GM21390 (cell line): ENCODE data around the gene GJD2.

Experiments
- ATAC-seq: cut with Tn5 transposase; IDR thresholded peaks from one replicate; pipeline ENCODE4 v1.9.1; 2021; ENCODE audit not compliant: unreplicated experiment

Gene GJD2

DNA sequence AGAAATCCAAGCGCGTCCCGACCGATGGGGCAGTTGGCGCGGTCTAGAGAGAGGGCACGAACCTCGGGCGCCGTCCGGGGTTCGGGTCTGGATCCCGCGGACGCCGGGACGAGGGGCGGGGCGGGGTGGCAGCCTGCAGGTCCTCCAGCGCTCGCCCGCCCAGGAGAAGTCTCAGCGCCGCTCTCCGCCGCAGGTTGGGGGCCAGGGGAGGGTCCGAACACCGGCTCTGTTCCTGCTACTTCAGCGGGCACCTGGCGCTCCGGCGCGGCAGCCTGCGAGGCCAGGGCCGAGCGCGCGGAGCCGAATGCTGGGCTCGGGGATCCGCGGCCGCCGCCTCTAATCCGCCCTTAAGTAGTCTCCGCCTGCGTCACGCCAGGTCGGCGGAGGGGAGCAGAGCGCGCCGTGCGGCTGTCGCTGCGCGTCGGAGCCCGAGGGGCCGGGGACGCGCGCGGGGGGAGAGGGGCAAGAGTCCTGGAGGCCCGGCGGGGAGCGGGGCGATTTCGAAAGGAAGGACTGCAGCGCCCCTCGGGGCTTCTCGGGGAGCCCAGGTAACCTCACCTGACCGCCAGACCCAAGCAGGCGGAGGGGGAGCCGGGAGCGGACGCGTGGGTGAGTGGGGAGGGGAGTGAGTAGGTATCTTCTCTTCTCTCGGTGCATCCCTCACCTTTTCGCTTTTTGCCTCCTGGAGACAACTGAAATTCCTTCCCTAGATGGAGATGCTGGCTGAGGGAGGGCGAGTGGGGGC is at the start of gene GJD2:
GJD2 (minus strand) TSS at position 325 of the 745 bp plus-strand sequence. CDS start 510 bp downstream, outside the sequence.
- ATAC-seq, result no peak

DNA sequence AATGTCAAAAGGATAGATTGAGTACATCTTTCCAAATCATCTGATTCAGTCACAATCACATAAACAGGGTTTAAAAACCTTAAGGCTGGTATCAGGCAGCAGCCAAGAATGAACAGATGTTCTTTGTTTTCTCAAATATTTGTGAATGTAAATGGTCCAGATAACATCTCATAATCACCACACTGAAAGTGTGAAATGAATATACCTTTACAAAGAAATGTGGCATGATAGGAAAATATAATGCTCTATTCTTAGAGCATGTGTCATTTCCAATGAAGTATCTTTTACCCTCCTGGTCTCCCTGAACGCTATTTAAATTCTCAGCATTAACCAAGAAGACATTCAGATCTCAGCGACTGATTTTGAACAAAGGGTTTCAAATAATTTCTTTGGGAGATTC is 49.3 kb upstream of the GJD2 start:
- no peak for ATAC-seq

DNA sequence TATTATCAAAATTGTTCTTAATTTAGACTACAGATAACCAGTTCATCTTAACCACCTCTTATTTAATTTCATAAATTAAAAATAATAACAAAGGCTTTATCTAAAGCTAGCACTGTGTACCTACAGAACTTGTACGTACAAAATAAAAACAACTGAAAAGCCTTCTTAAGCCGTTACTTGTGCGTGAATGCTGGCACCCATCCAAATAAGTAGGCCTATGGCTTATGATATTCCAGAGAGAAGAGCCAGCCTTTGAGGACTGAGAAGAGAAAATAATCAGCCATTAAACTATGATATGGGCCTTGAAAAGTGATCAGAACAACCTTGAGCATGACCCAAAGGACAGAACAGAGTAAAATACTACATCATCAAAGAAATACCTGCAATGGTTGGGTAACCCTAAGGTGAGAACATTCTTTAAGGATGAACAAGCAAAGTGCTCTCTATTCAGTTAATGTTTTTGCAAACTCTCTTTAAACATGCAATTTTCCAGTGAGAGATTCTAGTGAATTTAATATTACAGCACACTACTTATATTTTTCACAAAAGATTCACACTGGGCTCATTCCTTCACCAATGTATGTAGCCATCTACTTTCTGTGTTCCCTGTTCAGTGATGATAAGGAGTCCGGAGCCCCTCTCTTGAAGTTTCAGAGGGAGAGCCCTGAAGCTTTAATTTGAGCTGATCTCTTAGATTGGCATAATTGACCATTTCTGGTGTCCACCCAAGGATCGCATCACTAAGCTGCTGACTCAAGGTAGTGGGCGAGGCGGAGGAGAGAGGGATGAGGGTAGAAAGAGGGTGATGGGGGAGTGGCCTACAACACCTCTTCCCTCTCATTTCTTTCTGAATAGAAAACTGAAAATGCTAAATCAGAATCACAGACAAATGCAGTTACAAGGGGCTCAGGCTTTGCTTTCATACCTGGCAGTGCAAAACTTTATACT is 48.3 kb upstream of the GJD2 start:
- ATAC-seq, result no peak

DNA sequence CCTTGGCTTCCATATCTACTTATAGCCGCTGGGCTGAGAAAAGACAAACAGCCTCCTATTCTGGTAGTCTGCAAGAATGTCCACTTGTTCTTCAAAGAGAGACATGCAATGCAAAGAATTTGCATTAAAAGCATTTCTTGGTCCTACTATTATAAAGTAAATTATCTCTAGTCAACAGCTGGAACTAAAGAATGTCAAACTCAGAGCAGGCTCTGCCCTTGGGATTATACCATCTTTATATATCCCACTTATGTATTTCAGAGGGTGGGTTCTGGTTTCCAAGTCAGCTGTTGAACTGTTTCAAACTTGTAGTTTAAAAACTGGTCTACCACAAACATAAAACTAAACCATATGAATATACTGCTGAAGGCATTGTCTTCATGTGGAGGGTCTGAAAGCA is 47.6 kb upstream of the GJD2 start:
- ATAC-seq, result no peak

DNA sequence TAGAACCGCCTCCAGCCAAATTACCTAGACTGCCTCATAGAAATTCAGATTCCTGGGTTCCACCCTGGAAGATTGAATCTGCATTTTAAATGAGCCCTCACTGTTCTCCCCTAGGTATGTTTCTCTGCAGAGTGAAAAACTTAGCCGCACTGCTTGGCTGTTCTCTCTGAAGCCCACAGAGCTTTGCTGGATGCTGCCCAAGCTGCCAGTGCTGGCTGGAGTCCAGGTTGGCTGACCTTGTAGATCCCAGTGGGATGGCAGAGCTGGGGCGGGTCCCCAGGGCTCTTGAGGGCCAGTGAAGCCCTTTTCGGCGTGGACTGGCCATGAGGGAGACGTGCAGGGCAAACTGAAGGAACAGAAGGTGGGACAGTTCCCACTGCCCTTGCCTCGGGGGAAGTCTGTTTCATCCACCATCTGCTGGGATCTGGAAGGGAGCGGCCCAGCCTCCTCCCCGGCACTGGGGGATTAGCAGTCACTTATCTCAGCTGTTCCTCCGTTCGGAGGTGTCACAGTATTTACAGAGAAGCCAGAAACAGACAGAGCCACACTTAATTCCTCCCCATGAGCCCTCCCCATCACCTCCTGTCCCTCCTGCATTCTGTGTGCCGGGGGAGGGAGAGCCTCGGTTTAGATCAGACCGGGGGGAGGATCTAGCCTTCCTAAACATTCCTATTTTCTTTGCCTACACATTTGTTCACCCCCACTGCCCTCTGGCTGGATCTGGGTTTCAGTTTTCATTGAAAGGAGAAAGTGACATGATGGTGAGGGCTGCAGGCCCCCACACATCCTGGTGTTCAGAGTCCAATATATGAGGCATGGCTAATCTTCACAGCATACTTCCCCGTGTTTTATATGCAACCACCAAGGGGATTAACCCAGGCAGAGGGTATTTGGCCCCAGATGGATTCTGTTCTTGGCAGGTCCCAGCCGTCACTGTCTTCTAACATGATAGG is 44.6 kb upstream of the GJD2 start:
- no peak for ATAC-seq

DNA sequence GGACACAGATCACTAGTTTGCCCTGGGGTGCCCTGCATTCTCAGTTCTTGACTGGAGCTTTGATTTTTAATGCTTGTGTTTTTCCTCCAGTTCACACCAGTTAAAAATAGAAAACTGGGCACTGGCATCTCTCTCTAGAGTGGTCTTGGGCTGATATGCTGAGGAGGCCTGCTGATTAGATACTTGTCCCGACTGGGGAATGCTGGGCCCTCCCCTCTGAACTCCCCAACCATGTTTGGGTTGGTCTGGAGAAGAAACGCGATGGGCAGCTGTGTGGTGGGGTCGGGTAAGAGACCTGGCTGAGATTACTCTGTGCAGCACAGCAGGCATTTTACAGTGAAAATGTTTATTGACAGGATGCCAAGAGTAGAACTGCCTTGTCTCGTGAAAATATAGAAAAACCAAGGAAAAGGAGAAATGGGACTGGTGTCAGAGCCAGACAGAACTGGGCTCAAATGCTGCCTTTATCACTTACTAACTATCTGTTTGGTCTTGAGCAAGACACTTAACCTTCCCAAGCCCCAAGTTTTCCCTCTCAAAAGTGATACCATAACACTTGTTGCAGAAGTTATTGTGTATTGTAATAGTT is 42.1 kb upstream of the GJD2 start:
- no peak for ATAC-seq

DNA sequence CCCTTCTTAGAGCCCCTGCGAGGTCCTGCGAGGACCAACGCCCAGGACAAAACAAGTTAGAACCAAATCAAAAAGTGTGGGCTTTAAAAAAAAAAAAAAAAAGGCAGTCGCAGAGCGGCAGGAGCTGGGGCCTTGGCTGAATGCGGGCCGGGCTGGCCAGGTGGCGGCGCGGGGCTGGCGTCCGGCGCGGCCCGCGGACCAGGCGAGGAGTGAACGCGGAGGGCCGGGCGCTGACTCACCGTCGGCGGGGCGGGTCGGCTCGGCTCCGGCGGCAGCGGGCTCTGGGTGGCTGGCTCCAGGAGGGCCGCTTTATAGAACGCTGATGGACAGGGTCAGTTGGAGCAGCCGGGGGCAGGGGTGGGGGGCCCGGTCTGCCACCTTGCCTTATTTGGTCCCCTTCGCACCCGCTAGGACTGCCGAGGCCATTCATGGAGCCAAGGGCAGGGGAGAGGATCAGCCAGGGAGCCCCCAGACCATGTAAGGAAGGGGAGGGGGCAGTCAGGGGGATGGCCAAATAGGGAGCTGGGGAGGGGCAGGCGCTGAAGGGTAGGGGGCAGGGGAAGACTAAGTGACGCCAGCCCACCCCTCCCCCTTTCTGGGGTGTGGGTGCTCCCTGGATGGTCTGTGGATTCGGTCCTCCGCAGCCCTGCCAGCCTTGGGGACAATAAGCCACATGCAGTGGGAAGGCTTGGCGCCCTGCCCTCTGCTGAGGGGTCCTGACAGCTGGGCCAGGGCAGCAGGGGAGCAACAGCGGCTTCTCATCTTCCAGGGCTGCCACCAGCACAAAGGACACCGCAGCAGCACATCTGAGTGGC is 40.7 kb upstream of the GJD2 start, which contains the start of gene ACTC1:
ACTC1 (minus strand) TSS at position 283 of the 815 bp plus-strand sequence. CDS start 741 bp downstream, outside the sequence.
- no peak for ATAC-seq

DNA sequence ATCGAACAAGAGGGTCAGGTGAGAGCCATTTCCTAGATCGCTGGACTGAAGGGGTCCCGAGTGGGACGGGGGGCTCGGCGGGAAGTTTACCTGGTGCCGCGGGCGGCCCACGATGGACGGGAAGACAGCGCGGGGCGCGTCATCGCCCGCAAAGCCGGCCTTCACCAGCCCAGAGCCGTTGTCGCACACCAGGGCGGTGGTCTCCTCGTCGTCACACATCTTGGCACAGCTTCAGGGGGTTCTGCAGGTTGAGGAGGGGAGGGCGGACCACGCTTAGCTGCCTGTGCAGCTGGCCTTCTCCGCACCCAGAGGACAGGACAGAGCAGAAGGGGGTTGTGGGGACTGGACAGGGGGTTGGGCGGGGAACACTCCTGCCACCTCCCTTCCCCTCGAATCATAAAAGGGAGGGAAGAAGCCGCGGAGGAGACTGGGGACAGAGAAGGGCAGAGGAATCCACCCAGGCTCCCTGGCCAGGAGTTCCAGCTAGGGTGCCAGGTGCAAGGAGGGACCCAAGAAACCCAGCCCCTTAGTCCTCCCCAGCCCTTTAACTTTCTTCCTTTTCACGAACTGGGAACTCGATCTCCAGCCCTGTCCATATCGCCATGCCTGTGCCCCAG is 39.9 kb upstream of the GJD2 start:
- no peak for ATAC-seq

DNA sequence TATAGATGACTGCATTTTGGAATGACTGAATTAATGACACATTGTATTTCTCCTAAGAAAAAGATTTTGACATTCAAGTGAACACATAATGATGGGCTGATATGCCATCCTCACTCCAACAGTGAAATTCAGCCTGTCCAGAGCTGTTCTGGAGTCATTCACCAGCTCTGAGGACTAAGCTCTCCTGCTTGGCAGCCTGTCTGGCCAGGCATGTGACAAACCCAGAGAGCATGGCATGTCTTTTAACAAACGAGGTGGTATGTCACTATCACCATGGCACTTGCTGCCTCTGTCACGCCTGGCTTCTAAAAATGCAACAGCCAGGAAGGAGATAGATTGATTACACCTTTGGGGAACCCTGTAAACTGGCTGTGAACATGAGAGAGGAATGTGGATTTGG is 39.1 kb upstream of the GJD2 start:
- ATAC-seq, result no peak

DNA sequence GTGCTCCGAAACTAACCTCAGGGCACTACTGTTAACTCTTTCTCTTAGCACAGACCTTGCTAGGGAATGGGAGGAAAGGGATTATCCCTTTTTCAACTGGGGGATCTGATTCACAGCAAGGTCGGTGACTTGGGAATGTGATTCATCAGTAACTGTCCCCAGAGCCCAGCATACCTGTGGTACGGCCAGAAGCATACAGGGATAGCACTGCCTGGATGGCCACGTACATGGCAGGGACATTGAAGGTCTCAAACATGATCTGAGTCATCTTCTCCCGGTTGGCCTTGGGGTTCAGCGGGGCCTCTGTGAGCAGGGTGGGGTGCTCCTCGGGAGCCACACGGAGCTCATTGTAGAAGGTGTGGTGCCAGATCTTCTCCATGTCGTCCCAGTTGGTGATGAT is 38.3 kb upstream of the GJD2 start:
- ATAC-seq, result no peak

DNA sequence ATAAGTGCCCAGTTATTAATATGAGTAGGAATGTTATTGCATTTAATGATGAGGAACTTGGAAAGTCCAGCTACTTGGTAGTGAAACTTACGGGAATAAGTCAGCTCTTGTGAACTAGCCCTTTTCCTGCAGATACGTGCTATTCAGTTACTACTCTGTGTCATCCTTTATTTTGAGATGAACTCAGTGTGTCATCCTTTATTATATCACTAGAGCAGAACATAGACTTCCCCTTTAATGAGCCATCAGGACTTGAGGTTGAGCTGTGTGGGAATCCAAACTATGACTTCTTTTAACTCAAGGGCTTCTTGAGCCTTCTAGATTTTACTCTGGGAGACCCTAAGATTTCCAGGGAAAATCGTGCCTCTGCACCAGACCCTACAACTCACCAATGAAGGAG is 36.9 kb upstream of the GJD2 start:
- no peak for ATAC-seq

DNA sequence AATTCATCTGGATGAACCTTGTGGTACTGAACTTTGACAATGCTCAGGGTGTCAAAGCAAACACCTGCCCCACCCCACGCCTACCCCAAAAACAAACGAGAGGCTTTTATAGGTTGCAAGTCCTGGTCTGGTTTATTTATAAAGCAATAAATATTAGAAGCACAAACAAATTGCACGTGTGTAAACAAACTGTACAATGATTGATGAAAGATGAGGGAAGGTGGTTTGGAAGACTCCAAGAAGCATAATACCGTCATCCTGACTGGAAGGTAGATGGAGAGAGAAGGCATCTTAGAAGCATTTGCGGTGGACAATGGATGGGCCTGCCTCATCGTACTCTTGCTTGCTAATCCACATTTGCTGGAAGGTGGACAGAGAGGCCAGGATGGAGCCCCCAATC is 35.3 kb upstream of the GJD2 start:
- no peak for ATAC-seq

DNA sequence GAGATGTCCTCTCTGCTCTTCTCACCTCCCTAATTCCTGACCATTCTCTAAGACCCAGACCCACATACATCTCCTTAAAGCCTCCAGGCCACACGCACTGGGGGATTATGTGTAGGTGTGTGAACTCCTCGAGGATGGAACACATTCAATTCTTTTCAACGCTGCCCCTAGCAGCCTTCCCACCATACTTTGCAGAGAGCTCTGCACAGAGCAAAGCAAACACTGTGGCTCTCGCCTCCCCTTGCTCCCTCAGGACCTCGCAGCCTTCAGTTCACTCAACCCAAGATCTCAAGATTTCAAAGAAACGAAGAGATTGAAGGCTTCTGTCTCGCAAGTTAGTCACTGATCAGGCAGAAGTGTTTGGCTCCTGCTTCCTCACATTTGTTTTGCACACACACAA is 34.5 kb upstream of the GJD2 start:
- ATAC-seq, result no peak

DNA sequence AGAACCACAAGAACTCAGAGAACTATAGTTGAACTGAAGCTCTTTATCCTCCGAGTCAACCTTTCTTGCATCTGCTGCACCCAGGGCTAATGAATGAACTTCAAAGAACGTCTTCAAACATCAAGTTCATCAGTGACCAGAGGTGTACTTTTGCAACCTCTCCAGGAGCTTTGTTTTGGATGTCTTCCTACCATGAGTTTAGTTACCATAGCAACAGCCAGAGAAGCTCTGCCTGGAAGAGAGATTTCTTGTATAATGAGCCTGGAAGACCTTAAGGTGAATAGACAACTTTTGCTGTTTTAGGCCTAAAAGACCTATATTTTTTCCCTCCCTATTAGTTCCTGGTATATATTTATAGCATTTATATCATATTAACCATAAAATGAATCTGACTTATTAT is 31.4 kb upstream of the GJD2 start:
- no peak for ATAC-seq

DNA sequence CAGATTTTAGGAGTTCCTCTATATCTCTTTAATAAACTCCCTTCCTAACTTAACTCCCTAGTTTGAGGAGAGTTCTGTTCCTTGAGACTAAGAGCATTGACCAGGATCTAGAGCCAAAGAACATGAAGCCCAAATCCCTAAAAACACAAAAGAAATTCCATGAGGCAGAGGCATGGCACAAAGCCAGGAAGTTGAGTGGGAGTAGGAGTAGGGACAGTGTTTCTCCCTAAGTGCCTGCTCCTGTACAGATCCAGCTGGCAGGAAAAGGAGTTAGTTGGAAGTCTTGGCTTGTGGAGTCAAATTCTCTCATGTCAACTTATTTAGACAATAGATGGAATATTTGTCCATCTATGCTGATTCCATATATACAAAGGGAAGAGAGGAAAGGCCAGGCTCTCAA is 29.2 kb upstream of the GJD2 start:
- ATAC-seq, result no peak

DNA sequence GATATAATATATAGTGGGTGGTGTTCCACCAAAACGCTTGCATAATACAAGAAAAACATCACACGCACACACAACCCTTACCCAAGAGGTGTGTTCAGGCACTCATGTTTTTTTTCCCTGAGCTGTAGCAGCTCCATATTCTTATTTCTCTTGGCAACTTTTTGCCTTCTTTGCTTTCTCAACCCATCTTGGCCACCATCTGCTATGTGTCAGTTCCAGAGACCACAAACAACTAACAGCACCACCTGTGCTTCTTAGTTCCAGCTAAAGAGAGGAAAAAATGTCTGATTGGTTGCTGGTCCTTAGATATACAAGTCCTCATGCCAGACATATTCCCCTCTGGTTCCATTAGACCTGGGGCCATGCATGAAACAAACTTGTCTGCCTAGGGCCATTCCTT is 28.6 kb upstream of the GJD2 start:
- no peak for ATAC-seq

DNA sequence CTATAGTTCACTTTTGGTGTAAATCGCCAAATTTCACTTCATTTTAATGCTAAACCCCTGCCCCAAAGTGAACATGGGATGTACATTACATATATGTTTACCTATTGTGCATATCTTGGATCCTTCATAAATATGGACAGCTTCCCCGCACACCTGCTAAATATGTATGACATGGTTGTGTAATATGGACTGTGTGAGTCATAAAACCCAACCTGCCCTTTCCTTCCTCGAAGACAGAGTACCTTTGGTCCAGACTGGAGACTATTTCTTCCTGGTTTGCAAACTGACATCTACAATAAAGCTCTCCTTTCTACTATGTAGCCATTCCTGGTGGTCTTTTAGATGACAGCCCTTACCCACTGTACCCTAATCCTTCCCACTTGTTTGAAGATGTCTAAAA is 28.1 kb upstream of the GJD2 start:
- no peak for ATAC-seq

DNA sequence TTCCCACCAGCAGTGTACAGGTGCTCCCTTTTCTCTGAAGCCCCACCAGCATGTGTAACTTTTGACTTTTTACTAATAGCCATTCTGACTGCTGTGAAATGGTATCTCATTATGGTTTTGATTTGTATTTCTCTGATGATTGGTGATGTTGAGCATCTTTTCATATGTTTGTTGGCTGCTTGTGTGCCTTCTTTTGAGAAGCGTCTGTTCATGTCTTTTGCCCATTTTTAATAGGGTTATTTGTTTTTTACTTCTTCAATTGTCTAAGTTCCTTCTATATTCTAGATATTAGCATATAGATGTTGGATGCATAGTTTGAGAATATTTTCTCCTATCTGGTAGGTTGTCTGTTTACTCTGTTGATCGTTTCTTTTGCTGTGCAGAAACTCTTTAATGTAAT is 25.9 kb upstream of the GJD2 start:
- no peak for ATAC-seq

DNA sequence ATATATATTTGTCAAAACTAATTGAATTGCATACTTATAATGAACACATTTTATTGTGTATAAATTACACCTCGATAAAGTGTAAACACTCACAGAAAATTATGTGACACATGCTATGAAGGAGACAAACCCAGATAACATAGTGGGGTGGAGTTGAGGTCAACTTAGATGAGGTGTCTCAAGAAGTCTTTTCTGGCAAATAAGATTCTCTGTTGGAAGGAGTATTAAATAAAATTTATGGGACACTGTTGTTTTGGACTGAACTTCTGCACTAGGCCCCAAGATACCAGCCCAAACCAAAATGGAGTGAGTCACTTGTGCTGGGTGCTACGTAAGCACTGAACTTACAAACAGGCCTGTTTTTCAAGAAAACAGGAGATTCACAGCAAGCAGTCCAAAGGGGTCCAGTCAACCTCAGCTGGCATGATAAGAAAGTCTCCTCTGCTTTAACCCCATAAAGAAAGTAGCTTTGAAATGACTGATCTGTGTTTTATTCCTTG is 21.9 kb upstream of the GJD2 start:
- ATAC-seq, result no peak
